ENCODE data around the gene RHOC. TPM values are rescaled to one million over a fixed set of nuclear protein-coding genes. Genes with fewer than 3 reads are reported as not detected.

RHOC gene
- 341 to 402 TPM (median 359 TPM) in 5 replicates for total RNA-seq (2022; extraction: Qiagen RNA extraction; ENCODE audit: low read depth)

DNA sequence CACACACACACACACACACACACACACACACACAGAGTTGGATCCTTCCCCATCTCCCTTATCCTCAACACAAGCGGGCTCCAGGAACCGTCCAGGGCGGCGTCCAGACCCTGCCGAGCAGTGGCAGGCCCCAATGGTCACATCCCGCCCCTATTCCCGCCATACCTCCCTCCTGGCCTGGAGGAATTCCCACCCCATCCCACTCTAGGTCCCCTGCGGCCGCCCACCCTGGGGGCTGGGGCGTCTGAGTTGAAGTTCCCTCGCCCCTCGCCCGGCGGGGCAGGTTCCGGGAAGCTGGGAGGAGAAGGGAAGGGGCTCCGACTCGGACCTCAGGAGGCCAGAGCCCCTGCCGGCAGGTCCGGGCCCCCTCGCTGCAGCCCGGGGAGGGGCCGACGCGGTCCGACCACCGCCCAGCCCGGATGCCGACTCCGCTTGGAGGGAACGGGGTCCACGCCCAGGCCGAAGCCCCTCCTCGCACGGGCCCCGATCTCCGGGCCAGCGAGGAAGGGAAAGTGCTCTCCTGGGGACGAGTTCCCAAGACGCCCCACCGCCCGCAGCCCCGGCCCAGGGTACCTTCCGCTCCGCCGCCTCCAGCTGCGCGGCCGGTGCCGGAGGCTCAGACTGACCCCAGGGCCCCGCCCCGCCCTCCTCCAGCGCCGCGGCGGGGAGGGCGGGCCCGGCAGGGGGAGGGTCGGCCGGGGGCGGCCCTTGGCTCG, at the start of gene RHOC:
TSS of gene RHOC (minus strand) at position 623 of the 716 bp plus-strand sequence. CDS start 3,328 bp downstream, outside the sequence.

DNA sequence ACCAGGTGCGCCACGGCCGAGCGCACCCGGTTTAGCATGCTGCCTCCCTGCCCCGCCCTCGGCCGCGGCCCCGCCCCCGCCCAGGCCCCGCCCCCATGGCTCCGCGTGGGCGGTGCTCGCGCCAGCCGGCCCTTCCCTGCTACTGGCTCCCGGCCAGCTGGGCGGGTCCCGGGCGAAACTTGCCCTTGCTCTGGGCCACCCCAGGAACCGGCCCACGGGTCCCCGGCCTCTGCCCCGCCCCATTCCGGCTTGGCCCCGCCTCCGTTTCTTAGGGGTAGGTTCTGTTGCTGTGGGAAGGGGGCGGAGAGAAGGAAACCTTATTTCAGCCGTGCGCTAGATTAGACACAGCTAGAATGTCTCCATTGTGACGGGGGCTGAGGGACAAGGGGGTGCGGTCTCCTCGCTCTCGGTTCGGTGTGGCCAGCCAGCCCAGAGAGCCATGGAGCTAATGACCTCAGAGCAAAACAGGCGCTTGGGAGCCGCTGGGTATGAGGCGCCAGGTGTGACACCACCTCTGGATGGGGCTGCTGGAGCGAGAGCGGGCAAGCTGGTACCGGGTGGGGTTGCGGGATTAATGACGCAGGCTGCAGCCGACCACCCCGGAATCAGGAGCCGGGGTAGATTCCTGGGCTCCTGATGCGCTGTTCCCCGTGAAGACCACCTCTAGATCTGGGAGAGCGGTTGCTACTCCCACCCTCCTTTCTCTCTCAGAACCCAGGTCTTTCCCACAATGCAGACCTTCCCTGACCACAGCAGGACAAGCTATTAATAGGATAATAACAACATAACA, 8.5 kb upstream of the RHOC start, which contains the start of gene PPM1J:
TSS of gene PPM1J (minus strand) at position 69 of the 790 bp plus-strand sequence. CDS start at position 38, 31 bp downstream.

DNA sequence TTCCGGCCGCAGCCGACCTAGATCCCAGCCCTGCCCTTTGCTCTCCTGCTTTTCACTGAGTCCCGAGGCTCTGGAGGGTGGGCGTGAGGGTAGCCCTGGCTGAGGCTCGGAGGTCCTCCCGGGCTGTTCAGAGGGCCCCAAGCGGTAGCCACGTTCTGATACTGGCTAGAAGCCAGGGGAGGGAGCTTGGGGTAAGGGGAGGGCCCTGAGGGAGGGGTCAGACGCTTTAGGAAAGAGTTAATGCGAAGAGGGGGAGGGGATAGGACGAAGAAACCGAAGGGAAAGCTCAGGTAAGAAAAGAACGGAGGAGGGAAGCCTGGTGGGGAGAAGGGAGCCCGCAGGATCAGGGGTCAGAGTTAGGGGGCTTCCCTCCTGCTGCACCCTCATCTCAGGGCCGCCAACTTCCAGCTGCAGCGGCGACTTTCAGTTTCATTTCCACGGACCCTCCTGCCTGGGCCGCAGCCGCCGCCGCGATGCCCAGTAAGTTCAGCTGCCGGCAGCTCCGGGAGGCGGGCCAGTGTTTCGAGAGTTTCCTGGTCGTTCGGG, 32.4 kb downstream of the RHOC start, which contains the start of gene MOV10:
TSS of gene MOV10 (plus strand) at position 220 of the 546 bp plus-strand sequence. CDS start at position 474, 254 bp downstream.

Other genes with a start within 250 kb of the RHOC start
- 0.17 to 0.47 TPM (median 0.33 TPM) in 5 replicates for gene WNT2B, start 198.2 kb downstream of the RHOC start, total RNA-seq (2022; extraction: Qiagen RNA extraction; ENCODE audit: low read depth)
- 10.6 to 13.2 TPM (median 11.6 TPM) in 5 replicates for gene ST7L, start 88.0 kb downstream of the RHOC start, total RNA-seq (2022; extraction: Qiagen RNA extraction; ENCODE audit: low read depth)
- gene CAPZA1, start 87.3 kb downstream of the RHOC start, total RNA-seq (2022; extraction: Qiagen RNA extraction; ENCODE audit: low read depth) = 62.1 to 75.2 TPM (median 69.3 TPM) in 5 replicates
- gene MOV10, start 32.5 kb downstream of the RHOC start, total RNA-seq (2022; extraction: Qiagen RNA extraction; ENCODE audit: low read depth) = 28.3 to 35.7 TPM (median 31.2 TPM) in 5 replicates
- 1.1 to 1.9 TPM (median 1.4 TPM) in 5 replicates for gene PPM1J, start 8.2 kb upstream of the RHOC start, total RNA-seq (2022; extraction: Qiagen RNA extraction; ENCODE audit: low read depth)
- 50.5 to 60.5 TPM (median 57.3 TPM) in 5 replicates for gene SLC16A1, start 249.1 kb upstream of the RHOC start, total RNA-seq (2022; extraction: Qiagen RNA extraction; ENCODE audit: low read depth)